Mucosa of descending colon (tissue), 3 donors: ENCODE measurements around the gene MAGI1. TPM values are rescaled to one million over a fixed set of nuclear protein-coding genes. Genes with fewer than 3 reads are reported as not detected.
A peak's percentile ranks its signal among the peaks of the same experiment; 100 is the strongest.

Source experiments
- ATAC-seq: fragments of 200-7000 bp; cut with Tn5 transposase; one replicate; pipeline ENCODE4 v1.9.1; 2020; ENCODE audit warnings: mild to moderate bottlenecking, moderate library complexity
- DNase-seq, 3 donors: peaks; one replicate each; pipeline ENCODE4 v3.0.0-alpha.2; 2020
- H3K36me3 ChIP-seq: fragments of 200-600 bp; one replicate; pipeline ENCODE4 v1.8.0; 2021; ENCODE audit warnings: low read depth, mild to moderate bottlenecking
- H3K4me1 ChIP-seq: fragments of 200-600 bp; one replicate; pipeline ENCODE4 v1.8.0; 2021; ENCODE audit warnings: low read depth, mild to moderate bottlenecking
- H3K4me3 ChIP-seq: fragments of 200-600 bp; one replicate; pipeline ENCODE4 v1.8.0; 2021; ENCODE audit warnings: mild to moderate bottlenecking
- H3K9me3 ChIP-seq: fragments of 200-600 bp; one replicate; pipeline ENCODE4 v1.8.0; 2021; ENCODE audit warnings: mild to moderate bottlenecking
- CTCF ChIP-seq: fragments of 200-600 bp; IDR thresholded peaks from one replicate; pipeline ENCODE4 v1.8.0; 2022; ENCODE audit warnings: antibody characterized with exemption, mild to moderate bottlenecking
- intact Hi-C, 2 donors: fragments of 100-400 bp; cut with DNase I in 1 of 2; cut with micrococcal nuclease in 1 of 2; formaldehyde crosslinking; loops; one replicate each; pipeline versions ENCODE4 v1.11.0 to v1.11.1; 2022; cut with DNase I, micrococcal nuclease
- total RNA-seq, 3 donors: library from RNA; stranded (reverse); fragmentation: NEBNext Ultra II Directional in 2 of 3; extraction: Animal tissue kit (Norgen Biotek cat#: 25700) in 2 of 3; gene quantifications; one replicate each; pipeline versions ENCODE4 v1.2.1 to v1.2.4, GENCODE V29; 2021 to 2023
- donor health status: DM: no; HTN: no; CAD: no; lungs with moderate emphysema.
- donor health status: DM: no; HTN: no; CAD: no.
- donor health status: DM: no; HTN: yes; CAD: no.

MAGI1 gene
- total RNA-seq, 3 donors from 2014 or later, result 41.9 to 59.6 (median 45.6) TPM

GRCh38 chr3:65950340-65951326 is 88.1 kb downstream of the MAGI1 start:
- no peaks in the 10 kb centered on the region for H3K9me3 ChIP-seq
- ATAC-seq, result no peak
- DNase-seq, result no peak
- peaks cover 47% of the 10 kb centered on the region for H3K4me1 ChIP-seq
- no peak overlapping the region for H3K4me3 ChIP-seq
- no peak for TF ChIP-seq CTCF
- intact Hi-C loops, result no loop called here
- H3K36me3 ChIP-seq, result no peaks in the 10 kb centered on the region

GRCh38 chr3:65948841-65949573 is 89.7 kb downstream of the MAGI1 start:
- intact Hi-C loops, result no loop called here
- Histone ChIP-seq H3K4me1 (peaks cover 36% of the 10 kb centered on the region), H3K36me3 (no peaks in the 10 kb centered on the region), H3K4me3 (no peak overlapping the region), H3K9me3 (no peaks in the 10 kb centered on the region)
- TF ChIP-seq CTCF, result no peak
- DNase-seq, result no peak
- ATAC-seq, result peak; percentile 70

GRCh38 chr3:65946438-65946837 is 92.3 kb downstream of the MAGI1 start:
- intact Hi-C loops, result no loop called here
- DNase-seq (no peak), ATAC-seq (no peak)
- no peak for TF ChIP-seq CTCF
- Histone ChIP-seq H3K36me3 (no peaks in the 10 kb centered on the region), H3K9me3 (no peaks in the 10 kb centered on the region), H3K4me1 (peaks cover 15% of the 10 kb centered on the region), H3K4me3 (no peak overlapping the region)

GRCh38 chr3:65945953-65946352 is 92.8 kb downstream of the MAGI1 start:
- H3K4me3 ChIP-seq, result no peak overlapping the region
- H3K9me3 ChIP-seq, result no peaks in the 10 kb centered on the region
- ATAC-seq (no peak), DNase-seq (no peak)
- TF ChIP-seq CTCF, result no peak
- intact Hi-C loops, result no loop called here
- H3K36me3 ChIP-seq, result no peaks in the 10 kb centered on the region
- H3K4me1 ChIP-seq, result peaks cover 15% of the 10 kb centered on the region

GRCh38 chr3:65945480-65945879 is 93.2 kb downstream of the MAGI1 start:
- intact Hi-C loops, result no loop called here
- no peak for DNase-seq
- Histone ChIP-seq H3K36me3 (no peaks in the 10 kb centered on the region), H3K9me3 (no peaks in the 10 kb centered on the region), H3K4me3 (no peak overlapping the region), H3K4me1 (peaks cover 15% of the 10 kb centered on the region)
- no peak for TF ChIP-seq CTCF
- ATAC-seq, result no peak
